H1 (cell line): ENCODE data around the gene HTR4. TPM values are rescaled to one million over a fixed set of nuclear protein-coding genes. Genes with fewer than 3 reads are reported as not detected.

Experiments
- CTCF ChIA-PET: fragments of 300-600 bp; sonication (Branson Sonifier 250); formaldehyde crosslinking; loops from one replicate; lab custom pipeline; 2021; ENCODE audit not compliant: partially characterized antibody; lab: Charles Lee
- POLR2A ChIA-PET: fragments of 300-600 bp; sonication (Branson Sonifier 250); formaldehyde crosslinking; loops from one replicate; lab custom pipeline; 2021; ENCODE audit warnings: inconsistent platforms; ENCODE audit not compliant: partially characterized antibody; lab: Charles Lee
- DNase-seq, 2 experiments: peaks; one replicate each; pipeline versions ENCODE4 v3.0.0 to v3.0.0-alpha.2; 2010 to 2022; ENCODE audit warnings: low spot score in 2 of 2, low read depth in 1 of 2, mixed read lengths in 1 of 2
- FAIRE-seq: peaks from 2 replicates; lab custom pipeline; 2011; peaks lifted over from hg19 to GRCh38; lab: Jason Lieb, UNC
- H2AFZ ChIP-seq: 2 replicates; pipeline ENCODE4 v1.8.1; 2012; ENCODE audit warnings: low read length, inconsistent platforms
- H2AK5ac ChIP-seq: 2 replicates; pipeline ENCODE4 v1.6.1; 2013; ENCODE audit warnings: low read depth, low read length
- H2BK120ac ChIP-seq: replicated peaks from 2 replicates; pipeline ENCODE3; 2013; ENCODE audit warnings: low read depth, low read length, inconsistent platforms
- H2BK12ac ChIP-seq: 2 replicates; pipeline ENCODE4 v1.6.1; 2013; ENCODE audit warnings: low read depth, low read length
- H2BK15ac ChIP-seq: 2 replicates; pipeline ENCODE4 v1.6.1; 2013; ENCODE audit warnings: low read length
- H2BK20ac ChIP-seq: 2 replicates; pipeline ENCODE4 v1.6.1; 2013; ENCODE audit warnings: low read length
- H2BK5ac ChIP-seq: 2 replicates; pipeline ENCODE4 v1.6.1; 2013; ENCODE audit warnings: low read depth, low read length
- H3K14ac ChIP-seq: 2 replicates; pipeline ENCODE4 v1.6.1; 2013; ENCODE audit warnings: inconsistent platforms; ENCODE audit not compliant: insufficient read length
- H3K18ac ChIP-seq: 2 replicates; pipeline ENCODE4 v1.6.1; 2013; ENCODE audit warnings: low read length; ENCODE audit errors: extremely low read depth
- H3K23ac ChIP-seq: 2 replicates; pipeline ENCODE4 v1.6.1; 2013; ENCODE audit warnings: inconsistent platforms; ENCODE audit not compliant: insufficient read length
- H3K23me2 ChIP-seq: 2 replicates; pipeline ENCODE4 v1.6.1; 2013; ENCODE audit warnings: low read depth, low read length
- H3K27ac ChIP-seq: 2 replicates; pipeline ENCODE4 v1.6.1; 2011; ENCODE audit warnings: low read depth, low read length, inconsistent platforms
- H3K27me3 ChIP-seq, 4 experiments: replicated peaks in 1 of 4; 1 replicate in 1 of 4; 2 replicates in 3 of 4; pipeline versions ENCODE4 v1.6.1 to v1.8.1; 2011 to 2013; ENCODE audit warnings: low read length in 3 of 4, mild to moderate bottlenecking in 3 of 4, inconsistent platforms in 2 of 4, mixed read lengths in 2 of 4, moderate library complexity in 1 of 4; ENCODE audit not compliant: control insufficient read depth in 3 of 4, insufficient read depth in 3 of 4; ENCODE audit errors: extremely low read depth in 1 of 4
- H3K36me3 ChIP-seq, 4 experiments: 2 replicates each; pipeline versions ENCODE4 v1.6.1 to v1.8.1; 2011 to 2013; ENCODE audit warnings: mild to moderate bottlenecking in 4 of 4, low read length in 3 of 4, moderate library complexity in 2 of 4, control low read depth in 1 of 4, inconsistent platforms in 1 of 4; ENCODE audit not compliant: insufficient read depth in 4 of 4, control insufficient read depth in 2 of 4
- H3K4ac ChIP-seq: replicated peaks from 2 replicates; pipeline ENCODE3; 2013; ENCODE audit warnings: low read length, low read depth, mixed read lengths, inconsistent platforms; ENCODE audit not compliant: insufficient read length
- H3K4me1 ChIP-seq, 4 experiments: replicated peaks in 1 of 4; 1 replicate in 1 of 4; 2 replicates in 3 of 4; pipeline versions ENCODE4 v1.6.1 to v1.8.1; 2011 to 2013; ENCODE audit warnings: low read length in 3 of 4, inconsistent platforms in 2 of 4, mixed read lengths in 1 of 4; ENCODE audit not compliant: insufficient read depth in 4 of 4, control insufficient read depth in 3 of 4
- H3K4me2 ChIP-seq, 2 experiments: 2 replicates each; pipeline versions ENCODE4 v1.6.1 to v1.8.1; 2011 to 2013; ENCODE audit warnings: low read depth in 2 of 2, low read length in 2 of 2, control low read depth in 1 of 2, inconsistent platforms in 1 of 2, mild to moderate bottlenecking in 1 of 2; ENCODE audit not compliant: insufficient read depth in 1 of 2
- H3K4me3 ChIP-seq, 4 experiments: fragments of 200-600, 300-600 bp in 1 of 4; sonication (generic), shearing (Covaris generic), sonication (Bioruptor Twin) in 1 of 4; 2 replicates each; pipeline versions ENCODE4 v1.5.1 to v1.8.1; 2011 to 2016; ENCODE audit warnings: low read length in 4 of 4, low read depth in 3 of 4, control low read depth in 2 of 4, inconsistent platforms in 2 of 4, mild to moderate bottlenecking in 2 of 4, mixed read lengths in 1 of 4, moderate library complexity in 1 of 4; ENCODE audit not compliant: insufficient read depth in 2 of 4; ENCODE audit errors: extremely low read depth in 1 of 4
- H3K56ac ChIP-seq: replicated peaks from 2 replicates; pipeline ENCODE3; 2013; ENCODE audit warnings: low read depth, mild to moderate bottlenecking, mixed read lengths, low read length, inconsistent platforms; ENCODE audit not compliant: insufficient read length
- H3K79me1 ChIP-seq: 2 replicates; pipeline ENCODE4 v1.6.1; 2013; ENCODE audit warnings: low read depth, low read length, control low read depth
- H3K79me2 ChIP-seq, 2 experiments: 2 replicates each; pipeline versions ENCODE4 v1.6.1 to v1.8.1; 2012 to 2013; ENCODE audit warnings: low read length in 2 of 2, mild to moderate bottlenecking in 2 of 2, inconsistent platforms in 1 of 2; ENCODE audit not compliant: insufficient read depth in 2 of 2, control insufficient read depth in 1 of 2
- H3K9ac ChIP-seq, 4 experiments: replicated peaks in 1 of 4; 1 replicate in 1 of 4; 2 replicates in 3 of 4; pipeline versions ENCODE4 v1.6.1 to v1.8.1; 2011 to 2013; ENCODE audit warnings: low read depth in 3 of 4, low read length in 3 of 4, control low read depth in 2 of 4, mild to moderate bottlenecking in 2 of 4, moderate library complexity in 2 of 4, inconsistent platforms in 1 of 4; ENCODE audit errors: extremely low read depth in 1 of 4
- H3K9me3 ChIP-seq, 2 experiments: 2 replicates each; pipeline versions ENCODE4 v1.6.1 to v1.8.1; 2012 to 2013; ENCODE audit warnings: mild to moderate bottlenecking in 2 of 2, moderate library complexity in 2 of 2, control low read depth in 1 of 2, inconsistent platforms in 1 of 2, low read depth in 1 of 2, low read length in 1 of 2, mixed read lengths in 1 of 2; ENCODE audit not compliant: insufficient read depth in 2 of 2
- H4K20me1 ChIP-seq, 2 experiments: replicated peaks in 1 of 2; 2 replicates each; pipeline versions ENCODE3 to v1.8.1; 2011 to 2013; ENCODE audit warnings: inconsistent platforms in 2 of 2, low read length in 2 of 2, mild to moderate bottlenecking in 1 of 2; ENCODE audit not compliant: insufficient read depth in 2 of 2, control insufficient read depth in 1 of 2
- H4K5ac ChIP-seq: 2 replicates; pipeline ENCODE4 v1.6.1; 2013; ENCODE audit warnings: low read length, low read depth, mixed read lengths, inconsistent platforms; ENCODE audit not compliant: insufficient read length
- H4K8ac ChIP-seq: 2 replicates; pipeline ENCODE4 v1.8.0; 2013; ENCODE audit warnings: mild to moderate bottlenecking, moderate library complexity, low read length, inconsistent platforms; ENCODE audit not compliant: insufficient read depth; ENCODE audit errors: extremely low read depth
- H4K91ac ChIP-seq: replicated peaks from 2 replicates; pipeline ENCODE3; 2013; ENCODE audit warnings: low read length, mixed read lengths, inconsistent platforms; ENCODE audit not compliant: insufficient read length
- CBX5 ChIP-seq: fragments of 300-800, 300-1000 bp; sonication (generic); IDR thresholded peaks from 2 replicates; pipeline ENCODE4 v1.7.1; 2016; ENCODE audit warnings: antibody characterized with exemption, low read length, low read depth
- CBX8 ChIP-seq: fragments of 300-800, 300-1000 bp; sonication (generic); IDR thresholded peaks from 2 replicates; pipeline ENCODE4 v1.7.1; 2016; ENCODE audit warnings: low read depth, low read length, borderline replicate concordance
- CEBPB ChIP-seq: IDR thresholded peaks from 2 replicates; pipeline ENCODE4 v1.6.1; 2012; ENCODE audit warnings: low read depth, low read length
- CHD2 ChIP-seq: IDR thresholded peaks from 2 replicates; pipeline ENCODE4 v1.6.1; 2012; ENCODE audit warnings: low read length, improper control_type of control experiment
- KDM5A ChIP-seq: fragments of 200-600 bp; IDR thresholded peaks from 2 replicates; pipeline ENCODE4 v1.7.1; 2012; ENCODE audit warnings: mild to moderate bottlenecking, low read length, inconsistent platforms, mixed read lengths
- SIX5 ChIP-seq: IDR thresholded peaks from 2 replicates; pipeline ENCODE4 v1.6.1; 2011; ENCODE audit warnings: mild to moderate bottlenecking, low read depth, low read length
- WGBS, 2 experiments: shearing (Covaris generic) in 1 of 2; methylation state at CpG; one replicate each; pipeline versions ENCODE4 v1.1.6 to v1.1.7; 2013 to 2015; ENCODE audit warnings: low lambda C conversion rate in 2 of 2, mixed read lengths in 2 of 2, inconsistent platforms in 1 of 2, low coverage in 1 of 2, missing lambda C conversion rate in 1 of 2; ENCODE audit not compliant: insufficient replicate concordance in 2 of 2, insufficient coverage in 1 of 2, insufficient read length in 1 of 2; ENCODE audit errors: extremely low coverage in 1 of 2, missing lambda C conversion rate in 1 of 2; 5-methylcytosine and 5-hydroxymethylcytosine counted together
- polyA plus RNA-seq, 7 experiments: library from polyadenylated mRNA; depleted of rRNA in 3 of 7; stranded (reverse) in 5 of 7; unstranded in 2 of 7; fragments of >200 nt in 5 of 7; fragments of 200-250 nt in 2 of 7; gene quantifications; 1 replicate in 5 of 7; 2 replicates in 1 of 7; 4 replicates in 1 of 7; pipeline versions ENCODE4 v1.2.1 to v1.2.3, GENCODE V29; 2011 to 2013; ENCODE audit warnings: missing spikeins in 2 of 7, mixed read lengths in 2 of 7
- total RNA-seq: library from RNA; stranded (reverse); fragmentation: NEBNext Ultra II Directional; extraction: Animal tissue kit (Norgen Biotek cat#: 25700); gene quantifications from 2 replicates; pipeline ENCODE4 v1.2.1, GENCODE V29; 2021
- TF ChIP-seq, protein P1 (sequence below): IDR thresholded peaks from 2 replicates; pipeline ENCODE4 v1.6.1; 2011; ENCODE audit warnings: low read depth, mild to moderate bottlenecking, low read length; ENCODE audit not compliant: insufficient read depth
- TF ChIP-seq, protein P2 (sequence below), 3 experiments: IDR thresholded peaks; 1 replicate in 2 of 3; 2 replicates in 1 of 3; pipeline versions ENCODE4 v1.5.1 to v1.6.1; 2011; ENCODE audit warnings: low read length in 3 of 3, mild to moderate bottlenecking in 3 of 3, inconsistent platforms in 2 of 3, low read depth in 1 of 3, moderate library complexity in 1 of 3; ENCODE audit not compliant: insufficient read depth in 1 of 3; ENCODE audit errors: control extremely low read depth in 1 of 3

HTR4 gene
- total and polyA plus RNA-seq, 2 of the 8 experiments (the other 6 are each of a cell fraction or from before 2014, with no cell fraction given): not detected

DNA sequence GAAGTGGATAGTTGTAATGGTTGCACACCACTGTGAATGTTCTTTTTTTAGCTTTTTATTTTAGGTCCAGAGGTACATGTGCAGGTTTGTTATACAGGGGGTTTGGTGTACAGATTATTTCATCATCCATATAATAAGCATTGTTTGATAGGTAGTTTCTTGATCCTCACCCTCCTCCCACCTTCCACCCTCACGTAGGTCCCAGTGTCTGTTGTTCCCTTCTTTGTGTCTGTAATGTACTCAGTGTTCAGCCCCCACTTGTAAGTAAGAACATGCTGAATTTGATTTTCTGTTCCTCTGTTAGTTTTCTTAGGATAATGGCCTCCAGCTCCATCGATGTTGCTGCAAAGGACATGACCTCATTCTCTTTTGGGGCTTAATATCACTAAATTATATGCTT lies 99.7 kb downstream of the HTR4 start:
- ChIA-PET CTCF (interaction anchor here (0.8 to 1.1 kb wide), 2 partner anchors 176 to 191 kb away, joined by 3 to 4 read pairs; no protein-coding TSS in a partner anchor), POLR2A (no interaction called here)
- FAIRE-seq: no peak
- H3K18ac ChIP-seq: no peak overlapping the region
- no peaks in the 10 kb centered on the region for H3K27me3 ChIP-seq
- no peak overlapping the region for H2BK12ac ChIP-seq
- no peak overlapping the region for H2BK5ac ChIP-seq
- H3K4me2 ChIP-seq: no peak overlapping the region
- H4K20me1 ChIP-seq: no peaks in the 10 kb centered on the region
- no peak overlapping the region for H4K91ac ChIP-seq
- H3K4ac ChIP-seq: no peak overlapping the region
- H2BK120ac ChIP-seq: no peak overlapping the region
- no peaks in the 10 kb centered on the region for H3K23me2 ChIP-seq
- no peak overlapping the region for H3K27ac ChIP-seq
- H3K23ac ChIP-seq: no peak overlapping the region
- 90% methylated on average over 2 of the region's 2 CpGs; no CpG with 5 or more reads in 1 of the 2 experiments for WGBS, 2 experiments
- H3K4me1 ChIP-seq: peaks cover 0 to 6% (median 1%) of the 10 kb centered on the region in 4 experiments; a peak in 3 of 7 replicates
- H2BK20ac ChIP-seq: no peak overlapping the region
- no peak overlapping the region for H2AK5ac ChIP-seq
- H3K56ac ChIP-seq: no peak overlapping the region
- H3K9me3 ChIP-seq: no peaks in the 10 kb centered on the region
- H3K9ac ChIP-seq: no peak overlapping the region
- H3K79me2 ChIP-seq: no peaks in the 10 kb centered on the region
- no peaks in the 10 kb centered on the region for H3K36me3 ChIP-seq
- no peaks in the 10 kb centered on the region for H3K79me1 ChIP-seq
- H3K4me3 ChIP-seq: no peak overlapping the region
- TF ChIP-seq SIX5 (no peak), CBX5 (no peak), CHD2 (no peak), CEBPB (no peak), KDM5A (no peak), CBX8 (no peak)
- TF ChIP-seq, protein P1, sequence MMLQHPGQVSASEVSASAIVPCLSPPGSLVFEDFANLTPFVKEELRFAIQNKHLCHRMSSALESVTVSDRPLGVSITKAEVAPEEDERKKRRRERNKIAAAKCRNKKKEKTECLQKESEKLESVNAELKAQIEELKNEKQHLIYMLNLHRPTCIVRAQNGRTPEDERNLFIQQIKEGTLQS: no peak
- TF ChIP-seq, protein P2, sequence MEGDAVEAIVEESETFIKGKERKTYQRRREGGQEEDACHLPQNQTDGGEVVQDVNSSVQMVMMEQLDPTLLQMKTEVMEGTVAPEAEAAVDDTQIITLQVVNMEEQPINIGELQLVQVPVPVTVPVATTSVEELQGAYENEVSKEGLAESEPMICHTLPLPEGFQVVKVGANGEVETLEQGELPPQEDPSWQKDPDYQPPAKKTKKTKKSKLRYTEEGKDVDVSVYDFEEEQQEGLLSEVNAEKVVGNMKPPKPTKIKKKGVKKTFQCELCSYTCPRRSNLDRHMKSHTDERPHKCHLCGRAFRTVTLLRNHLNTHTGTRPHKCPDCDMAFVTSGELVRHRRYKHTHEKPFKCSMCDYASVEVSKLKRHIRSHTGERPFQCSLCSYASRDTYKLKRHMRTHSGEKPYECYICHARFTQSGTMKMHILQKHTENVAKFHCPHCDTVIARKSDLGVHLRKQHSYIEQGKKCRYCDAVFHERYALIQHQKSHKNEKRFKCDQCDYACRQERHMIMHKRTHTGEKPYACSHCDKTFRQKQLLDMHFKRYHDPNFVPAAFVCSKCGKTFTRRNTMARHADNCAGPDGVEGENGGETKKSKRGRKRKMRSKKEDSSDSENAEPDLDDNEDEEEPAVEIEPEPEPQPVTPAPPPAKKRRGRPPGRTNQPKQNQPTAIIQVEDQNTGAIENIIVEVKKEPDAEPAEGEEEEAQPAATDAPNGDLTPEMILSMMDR (IDR thresholded peaks at IDR 0.05; ENCODE audit: control extremely low read depth in 1 of 3, insufficient read depth in 1 of 3, low read depth in 1 of 3, low read length in 3 of 3): no peak
- TF ChIP-seq, all 59 proteins: peak for 0
- Histone ChIP-seq H4K8ac (no peak overlapping the region), H2AFZ (no peak overlapping the region), H2BK15ac (no peak overlapping the region), H4K5ac (no peak overlapping the region), H3K14ac (no peak overlapping the region)
- DNase-seq: no peak
